Hepatocyte (in vitro differentiated cells): ENCODE measurements around the gene TTC1. TPM values are rescaled to one million over a fixed set of nuclear protein-coding genes. Genes with fewer than 3 reads are reported as not detected.

Source experiments
- DNase-seq: peaks from one replicate; pipeline ENCODE4 v3.0.0-alpha.2; 2016; ENCODE audit warnings: low spot score
- H2AFZ ChIP-seq: fragments of 200-600 bp; sonication (generic); 2 replicates; pipeline ENCODE4 v1.6.0; 2016; ENCODE audit warnings: antibody characterized with exemption, mild to moderate bottlenecking
- H3K27ac ChIP-seq: fragments of 200-600 bp; sonication (generic); 2 replicates; pipeline ENCODE4 v1.5.1; 2016; ENCODE audit warnings: mild to moderate bottlenecking
- H3K27me3 ChIP-seq: fragments of 200-600 bp; sonication (generic); 2 replicates; pipeline ENCODE4 v1.6.1; 2016
- H3K36me3 ChIP-seq: fragments of 200-600 bp; sonication (generic); replicated peaks from 2 replicates; pipeline ENCODE4 v1.5.1; 2016; ENCODE audit warnings: low read depth; ENCODE audit not compliant: insufficient read depth
- H3K4me1 ChIP-seq: fragments of 200-600 bp; sonication (generic); 2 replicates; pipeline ENCODE4 v1.5.1; 2016; ENCODE audit warnings: mild to moderate bottlenecking, moderate library complexity; ENCODE audit not compliant: insufficient read depth
- H3K4me2 ChIP-seq: fragments of 200-600 bp; sonication (generic); 2 replicates; pipeline ENCODE4 v1.6.0; 2016
- H3K4me3 ChIP-seq: fragments of 200-600 bp; sonication (generic); 2 replicates; pipeline ENCODE4 v1.5.1; 2016; ENCODE audit warnings: mild to moderate bottlenecking
- H3K79me2 ChIP-seq: fragments of 200-600 bp; sonication (generic); 2 replicates; pipeline ENCODE4 v1.6.0; 2017; ENCODE audit warnings: mild to moderate bottlenecking
- H3K9me2 ChIP-seq: fragments of 200-600 bp; sonication (generic); replicated peaks from 2 replicates; pipeline ENCODE4 v1.6.0; 2017; ENCODE audit warnings: mild to moderate bottlenecking; ENCODE audit not compliant: insufficient read depth
- H3K9me3 ChIP-seq: fragments of 200-600 bp; sonication (generic); 2 replicates; pipeline ENCODE4 v1.5.1; 2016; ENCODE audit warnings: low read depth, mild to moderate bottlenecking
- H4K20me1 ChIP-seq: fragments of 200-600 bp; sonication (generic); 2 replicates; pipeline ENCODE4 v1.6.0; 2016; ENCODE audit warnings: mild to moderate bottlenecking; ENCODE audit not compliant: insufficient read depth, poor library complexity, severe bottlenecking
- EZH2 ChIP-seq: fragments of 200-600 bp; sonication (generic); IDR thresholded peaks from 2 replicates; pipeline ENCODE4 v1.6.1; 2016; ENCODE audit warnings: antibody characterized with exemption, mild to moderate bottlenecking, borderline replicate concordance
- EZH2phosphoT487 ChIP-seq: fragments of 200-600 bp; sonication (generic); IDR thresholded peaks from one replicate; pipeline ENCODE4 v1.6.1; 2018; ENCODE audit warnings: antibody characterized with exemption, mild to moderate bottlenecking, low read depth, moderate library complexity; ENCODE audit not compliant: unreplicated experiment, severe bottlenecking
- WGBS: methylation state at CpG from one replicate; pipeline ENCODE4 v1.1.6; 2016; ENCODE audit warnings: low lambda C conversion rate; ENCODE audit errors: missing lambda C conversion rate; 5-methylcytosine and 5-hydroxymethylcytosine counted together
- polyA plus RNA-seq: library from polyadenylated mRNA; unstranded; fragments of >200 nt; fragmentation: Nextera tagmentation; extraction: Ambion mirVana; gene quantifications from 2 replicates; pipeline ENCODE4 v1.2.1, GENCODE V29; 2016
- total RNA-seq: library from RNA; depleted of rRNA; stranded (reverse); fragments of >200 nt; gene quantifications from 2 replicates; pipeline ENCODE4 v1.2.3, GENCODE V29; 2014
- TF ChIP-seq, protein P1 (sequence below): fragments of 200-600 bp; sonication (generic); IDR thresholded peaks from 2 replicates; pipeline ENCODE4 v1.5.1; 2016; ENCODE audit warnings: antibody characterized with exemption, mild to moderate bottlenecking; ENCODE audit not compliant: poor library complexity

The TTC1 gene
- total and polyA plus RNA-seq, 2 experiments from 2014 or later, result 46.9 to 57.3 TPM

DNA sequence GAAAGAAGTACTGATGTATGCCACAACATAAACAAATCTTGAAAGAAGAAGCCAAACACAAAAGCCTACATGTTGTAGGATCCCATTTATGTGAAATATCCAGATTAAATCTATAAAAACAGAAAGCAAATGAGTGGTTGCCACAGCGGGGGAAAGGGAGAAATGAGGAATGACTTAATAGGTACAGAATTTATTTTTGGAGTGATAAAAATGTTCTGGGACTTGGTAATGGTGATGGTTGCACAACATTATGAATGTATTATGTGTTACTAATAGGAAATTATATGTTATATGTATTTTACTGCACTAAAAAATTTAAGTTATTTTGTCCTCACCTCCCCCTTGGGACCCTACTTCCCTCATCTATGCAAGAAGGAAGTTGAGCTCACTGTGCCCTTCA is 16.4 kb upstream of the TTC1 start:
- WGBS, result 97% methylated on average over 1 of the region's 1 CpG
- Histone ChIP-seq H3K4me2 (no peak overlapping the region), H3K36me3 (no peaks in the 10 kb centered on the region), H3K27ac (no peak overlapping the region), H3K9me2 (no peaks in the 10 kb centered on the region), H4K20me1 (no peaks in the 10 kb centered on the region), H2AFZ (no peak overlapping the region), H3K4me1 (no peaks in the 10 kb centered on the region), H3K9me3 (no peaks in the 10 kb centered on the region), H3K79me2 (no peaks in the 10 kb centered on the region), H3K4me3 (no peak overlapping the region), H3K27me3 (peaks cover 11% of the 10 kb centered on the region)
- no peak for DNase-seq
- TF ChIP-seq EZH2, result no peak
- TF ChIP-seq, protein P1, sequence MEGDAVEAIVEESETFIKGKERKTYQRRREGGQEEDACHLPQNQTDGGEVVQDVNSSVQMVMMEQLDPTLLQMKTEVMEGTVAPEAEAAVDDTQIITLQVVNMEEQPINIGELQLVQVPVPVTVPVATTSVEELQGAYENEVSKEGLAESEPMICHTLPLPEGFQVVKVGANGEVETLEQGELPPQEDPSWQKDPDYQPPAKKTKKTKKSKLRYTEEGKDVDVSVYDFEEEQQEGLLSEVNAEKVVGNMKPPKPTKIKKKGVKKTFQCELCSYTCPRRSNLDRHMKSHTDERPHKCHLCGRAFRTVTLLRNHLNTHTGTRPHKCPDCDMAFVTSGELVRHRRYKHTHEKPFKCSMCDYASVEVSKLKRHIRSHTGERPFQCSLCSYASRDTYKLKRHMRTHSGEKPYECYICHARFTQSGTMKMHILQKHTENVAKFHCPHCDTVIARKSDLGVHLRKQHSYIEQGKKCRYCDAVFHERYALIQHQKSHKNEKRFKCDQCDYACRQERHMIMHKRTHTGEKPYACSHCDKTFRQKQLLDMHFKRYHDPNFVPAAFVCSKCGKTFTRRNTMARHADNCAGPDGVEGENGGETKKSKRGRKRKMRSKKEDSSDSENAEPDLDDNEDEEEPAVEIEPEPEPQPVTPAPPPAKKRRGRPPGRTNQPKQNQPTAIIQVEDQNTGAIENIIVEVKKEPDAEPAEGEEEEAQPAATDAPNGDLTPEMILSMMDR, result no peak

GRCh38 chr5:159993194-159993593 is 15.7 kb upstream of the TTC1 start:
- Histone ChIP-seq H3K27me3 (peaks cover 7% of the 10 kb centered on the region), H3K4me3 (no peak overlapping the region), H3K9me2 (no peaks in the 10 kb centered on the region), H3K79me2 (no peaks in the 10 kb centered on the region), H3K36me3 (no peaks in the 10 kb centered on the region), H3K27ac (no peak overlapping the region), H3K4me2 (no peak overlapping the region), H4K20me1 (no peaks in the 10 kb centered on the region), H3K4me1 (no peaks in the 10 kb centered on the region), H3K9me3 (no peaks in the 10 kb centered on the region), H2AFZ (no peak overlapping the region)
- WGBS, result 91% methylated on average over 2 of the region's 2 CpGs
- no peak for DNase-seq
- TF ChIP-seq EZH2phosphoT487 (no peak), EZH2 (no peak)
- TF ChIP-seq, protein P1, result no peak

DNA sequence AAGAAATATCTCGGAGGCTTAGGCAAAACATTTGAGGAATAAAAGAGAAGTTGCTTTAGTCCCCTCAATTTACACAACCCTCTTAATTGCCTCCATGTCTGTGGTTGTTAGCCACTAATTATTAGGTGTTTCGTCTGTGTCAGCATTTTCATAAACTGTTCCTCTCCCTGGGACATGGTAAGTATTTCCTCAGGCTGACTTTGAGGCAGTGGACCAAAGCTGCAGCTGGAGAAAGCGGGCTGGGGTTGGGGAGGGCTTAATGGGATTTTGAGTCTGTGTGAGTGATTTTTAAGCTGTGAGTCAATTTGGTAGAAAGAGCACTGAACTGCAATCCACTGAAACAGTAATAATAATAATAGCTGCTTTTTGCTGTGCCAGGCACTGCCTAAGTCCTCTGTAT is 13.0 kb upstream of the TTC1 start:
- H3K9me3 ChIP-seq, result no peaks in the 10 kb centered on the region
- no peak overlapping the region for H3K4me3 ChIP-seq
- no peak overlapping the region for H2AFZ ChIP-seq
- TF ChIP-seq EZH2, result no peak
- no peak for TF ChIP-seq EZH2phosphoT487
- TF ChIP-seq, protein P1, result no peak
- H3K27me3 ChIP-seq, result no peaks in the 10 kb centered on the region
- H4K20me1 ChIP-seq, result no peaks in the 10 kb centered on the region
- no peak overlapping the region for H3K4me2 ChIP-seq
- no peaks in the 10 kb centered on the region for H3K36me3 ChIP-seq
- WGBS, result 81% methylated on average over 3 of the region's 3 CpGs
- H3K79me2 ChIP-seq, result no peaks in the 10 kb centered on the region
- H3K27ac ChIP-seq, result no peak overlapping the region
- no peaks in the 10 kb centered on the region for H3K4me1 ChIP-seq
- no peak for DNase-seq
- H3K9me2 ChIP-seq, result no peaks in the 10 kb centered on the region

- TF ChIP-seq, protein P1, result no peak
- TF ChIP-seq EZH2phosphoT487, result no peak
- TF ChIP-seq EZH2, result no peak
- H3K36me3 ChIP-seq, result no peaks in the 10 kb centered on the region
- no peaks in the 10 kb centered on the region for H3K79me2 ChIP-seq
- H3K9me2 ChIP-seq, result no peaks in the 10 kb centered on the region
- no peak overlapping the region for H3K27ac ChIP-seq
- H4K20me1 ChIP-seq, result no peaks in the 10 kb centered on the region
- no peaks in the 10 kb centered on the region for H3K9me3 ChIP-seq
- 88% methylated on average over 3 of the region's 3 CpGs for WGBS
- no peak overlapping the region for H2AFZ ChIP-seq
- DNase-seq, result no peak
- no peak overlapping the region for H3K4me2 ChIP-seq
- H3K27me3 ChIP-seq, result no peaks in the 10 kb centered on the region
- H3K4me1 ChIP-seq, result no peaks in the 10 kb centered on the region
- H3K4me3 ChIP-seq, result no peak overlapping the region
These were observed 7.5 kb upstream of the TTC1 start for GRCh38 chr5:160001457-160001856.
